WERI-Rb-1 (cell line): ENCODE data around the gene NAA10.
A peak's percentile ranks its signal among the peaks of the same experiment; 100 is the strongest.
"Not testable (repeated sequence)": the region's sequence is repeated elsewhere in the genome, so short reads cannot be mapped to it uniquely, and the experiment has no call there.

ENCODE experiments used
- DNase-seq: peaks from one replicate; pipeline ENCODE4 v3.0.0-alpha.2; 2020
- H3K27ac ChIP-seq: fragments of 250-450 bp; sonication (Bioruptor Pico); 2 replicates; pipeline ENCODE4 v1.5.1; 2020; ENCODE audit warnings: mild to moderate bottlenecking, moderate library complexity
- H3K27me3 ChIP-seq: fragments of 250-450 bp; sonication (Bioruptor Pico); 2 replicates; pipeline ENCODE4 v1.5.1; 2021; ENCODE audit warnings: mild to moderate bottlenecking, low read depth, moderate library complexity; ENCODE audit not compliant: insufficient read depth, severe bottlenecking
- H3K36me3 ChIP-seq: fragments of 250-450 bp; sonication (Bioruptor Pico); 2 replicates; pipeline ENCODE4 v1.5.1; 2020; ENCODE audit warnings: mild to moderate bottlenecking, moderate library complexity
- H3K4me3 ChIP-seq: 2 replicates; pipeline ENCODE4 v1.5.1; 2011; ENCODE audit warnings: low read depth, mild to moderate bottlenecking, control low read depth, low read length
- H3K9me3 ChIP-seq: fragments of 250-450 bp; sonication (Bioruptor Pico); 2 replicates; pipeline ENCODE4 v1.5.1; 2021; ENCODE audit warnings: mild to moderate bottlenecking, moderate library complexity; ENCODE audit not compliant: severe bottlenecking
- TF ChIP-seq, protein P1 (sequence below): IDR thresholded peaks from 2 replicates; pipeline ENCODE4 v1.5.1; 2011; ENCODE audit warnings: low read depth, mild to moderate bottlenecking, control low read depth, inconsistent platforms, low read length

Gene NAA10

GRCh38 chrX:153934762-153935325 lies at the start of gene NAA10:
Gene NAA10, minus strand, starts transcription at chrX:153935037. Its CDS starts 133 bp downstream, at chrX:153934904.
- peak; percentile 81 for DNase-seq
- Histone ChIP-seq H3K36me3 (peaks cover 37% of the 10 kb centered on the region), H3K27ac (peak within 1 kb of the TSS; percentile 74), H3K27me3 (peaks cover 17% of the 10 kb centered on the region), H3K4me3 (peak within 1 kb of the TSS; percentile 74), H3K9me3 (peaks cover 3% of the 10 kb centered on the region)
- TF ChIP-seq, protein P1, sequence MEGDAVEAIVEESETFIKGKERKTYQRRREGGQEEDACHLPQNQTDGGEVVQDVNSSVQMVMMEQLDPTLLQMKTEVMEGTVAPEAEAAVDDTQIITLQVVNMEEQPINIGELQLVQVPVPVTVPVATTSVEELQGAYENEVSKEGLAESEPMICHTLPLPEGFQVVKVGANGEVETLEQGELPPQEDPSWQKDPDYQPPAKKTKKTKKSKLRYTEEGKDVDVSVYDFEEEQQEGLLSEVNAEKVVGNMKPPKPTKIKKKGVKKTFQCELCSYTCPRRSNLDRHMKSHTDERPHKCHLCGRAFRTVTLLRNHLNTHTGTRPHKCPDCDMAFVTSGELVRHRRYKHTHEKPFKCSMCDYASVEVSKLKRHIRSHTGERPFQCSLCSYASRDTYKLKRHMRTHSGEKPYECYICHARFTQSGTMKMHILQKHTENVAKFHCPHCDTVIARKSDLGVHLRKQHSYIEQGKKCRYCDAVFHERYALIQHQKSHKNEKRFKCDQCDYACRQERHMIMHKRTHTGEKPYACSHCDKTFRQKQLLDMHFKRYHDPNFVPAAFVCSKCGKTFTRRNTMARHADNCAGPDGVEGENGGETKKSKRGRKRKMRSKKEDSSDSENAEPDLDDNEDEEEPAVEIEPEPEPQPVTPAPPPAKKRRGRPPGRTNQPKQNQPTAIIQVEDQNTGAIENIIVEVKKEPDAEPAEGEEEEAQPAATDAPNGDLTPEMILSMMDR = no peak

DNA sequence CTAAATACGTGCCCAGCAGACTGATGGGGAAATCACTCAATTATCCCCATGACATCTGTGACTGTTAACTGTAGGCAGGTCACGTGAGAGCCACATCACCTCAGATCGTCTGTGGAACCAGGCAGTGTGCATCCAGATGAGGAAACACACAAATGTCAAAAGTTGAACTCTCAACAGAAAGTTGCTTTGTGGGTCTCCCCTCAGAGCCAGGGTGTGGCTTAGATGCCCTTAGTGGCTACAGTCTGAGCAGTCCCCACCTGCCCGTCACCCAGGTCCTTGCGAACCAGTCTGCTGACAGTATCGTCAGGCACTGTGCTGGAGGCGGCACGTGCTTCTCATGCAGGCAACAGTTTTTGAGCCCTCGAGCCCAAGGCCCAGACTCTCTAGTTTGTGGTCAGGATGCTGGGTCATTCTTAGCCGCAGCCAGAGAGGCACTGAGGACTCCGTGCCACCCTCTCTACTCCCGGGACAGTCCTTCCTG lies 48.5 kb upstream of the NAA10 start:
- no peaks in the 10 kb centered on the region for H3K36me3 ChIP-seq
- peaks cover 3% of the 10 kb centered on the region for H3K9me3 ChIP-seq
- no peak for DNase-seq
- H3K4me3 ChIP-seq = no peak overlapping the region
- H3K27me3 ChIP-seq = peaks cover 22% of the 10 kb centered on the region
- no peak overlapping the region for H3K27ac ChIP-seq
- TF ChIP-seq, protein P1 = no peak

- no peak for DNase-seq
- H3K4me3 ChIP-seq = no peak overlapping the region
- TF ChIP-seq, protein P1 = no peak
- H3K27ac ChIP-seq = peak overlapping the region; percentile 22; the same call in 1 of the 2 replicates
- no peaks in the 10 kb centered on the region for H3K36me3 ChIP-seq
- peaks cover 3% of the 10 kb centered on the region for H3K9me3 ChIP-seq
- H3K27me3 ChIP-seq = peaks cover 22% of the 10 kb centered on the region
These were observed 47.1 kb upstream of the NAA10 start for GRCh38 chrX:153981771-153982533.

DNA sequence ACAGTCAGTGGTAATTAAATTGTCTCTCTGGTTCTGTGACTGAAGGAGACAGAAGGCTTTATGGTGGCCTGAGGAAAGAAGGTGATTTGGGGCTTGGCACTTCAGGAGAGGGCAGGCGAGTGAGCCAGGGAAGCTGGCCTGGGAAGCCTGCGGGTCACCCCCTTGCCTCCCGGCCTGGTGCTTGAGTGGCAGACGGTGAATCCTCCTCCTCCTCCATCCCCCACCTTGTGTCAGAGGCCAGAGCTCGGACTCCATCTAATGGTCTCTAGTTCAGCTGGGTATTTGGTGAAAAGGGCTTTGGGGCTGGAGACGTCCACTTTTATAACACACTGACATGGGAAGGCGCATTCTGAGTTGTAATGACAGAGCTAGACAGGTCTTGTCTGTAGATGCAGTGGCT lies 46.4 kb upstream of the NAA10 start:
- Histone ChIP-seq H3K4me3 (no peak overlapping the region), H3K27ac (peak overlapping the region; percentile 22; the same call in 1 of the 2 replicates)
- TF ChIP-seq, protein P1 = no peak

GRCh38 chrX:153980394-153980793 lies 45.6 kb upstream of the NAA10 start:
- H3K36me3 ChIP-seq, H3K4me3 ChIP-seq, H3K27ac ChIP-seq, DNase-seq, H3K9me3 ChIP-seq: not testable (repeated sequence)
- H3K27me3 ChIP-seq = peaks cover 21% of the 10 kb centered on the region

More for the DNA sequence above, 46.4 kb upstream of the NAA10 start:
- DNase-seq = no peak
- H3K9me3 ChIP-seq = peaks cover 3% of the 10 kb centered on the region
- peaks cover 19% of the 10 kb centered on the region for H3K27me3 ChIP-seq
- no peaks in the 10 kb centered on the region for H3K36me3 ChIP-seq

DNA sequence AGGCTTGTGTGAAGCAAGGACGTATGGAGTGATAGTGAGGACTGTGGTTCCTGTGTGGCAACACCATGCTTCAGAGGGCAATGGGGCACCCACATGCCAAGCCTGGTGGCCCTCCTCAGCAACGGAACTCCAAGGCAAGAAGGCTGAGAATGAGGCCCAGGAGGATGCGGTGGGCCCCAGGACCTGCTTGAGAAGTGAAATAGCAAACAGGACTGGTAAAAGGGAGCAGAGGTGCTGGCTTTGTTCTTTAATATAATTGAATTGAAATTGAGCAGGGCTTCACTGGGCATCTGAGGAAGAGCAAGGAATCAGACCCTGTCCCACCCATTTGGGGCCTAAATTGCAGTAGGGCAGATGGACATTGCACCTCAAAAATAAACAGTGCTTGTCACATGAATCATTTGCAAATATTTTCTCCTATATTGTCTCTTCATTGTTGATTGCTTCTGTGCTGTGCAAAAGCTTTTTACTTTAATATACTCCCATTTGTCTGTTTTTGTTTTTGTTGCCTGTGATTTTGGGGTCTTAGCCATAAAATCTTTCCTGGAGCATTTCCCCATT lies 40.0 kb upstream of the NAA10 start:
- H3K27ac ChIP-seq = peak overlapping the region; percentile 15; the same call in 1 of the 2 replicates
- no peak overlapping the region for H3K4me3 ChIP-seq
- no peak for DNase-seq
- peaks cover 13% of the 10 kb centered on the region for H3K36me3 ChIP-seq
- TF ChIP-seq, protein P1 = no peak
- peaks cover 5% of the 10 kb centered on the region for H3K27me3 ChIP-seq
- H3K9me3 ChIP-seq = peaks cover 6% of the 10 kb centered on the region
